Endometrial microvascular endothelial cells (primary cell): ENCODE data around the gene TMEM233. TPM values are rescaled to one million over a fixed set of nuclear protein-coding genes. Genes with fewer than 3 reads are reported as not detected.
"Not testable (repeated sequence)": the region's sequence is repeated elsewhere in the genome, so short reads cannot be mapped to it uniquely, and the experiment has no call there.

Source experiments
- in situ Hi-C: cut with HindIII; loops from 2 replicates; pipeline ENCODE4 v1.10.0; 2017; ENCODE audit warnings: low sequenced_read_pairs, low pct_unique_long_range_greater_than_20kb; ENCODE audit errors: inconsistent ontology term
- total RNA-seq: library from RNA; depleted of rRNA; stranded (reverse); fragments of >200 nt; gene quantifications from one replicate; pipeline ENCODE4 v1.2.3, GENCODE V29; 2015; ENCODE audit errors: inconsistent ontology term

TMEM233 gene
- total RNA-seq, 1 donor from 2014 or later, result 0.09 TPM

DNA sequence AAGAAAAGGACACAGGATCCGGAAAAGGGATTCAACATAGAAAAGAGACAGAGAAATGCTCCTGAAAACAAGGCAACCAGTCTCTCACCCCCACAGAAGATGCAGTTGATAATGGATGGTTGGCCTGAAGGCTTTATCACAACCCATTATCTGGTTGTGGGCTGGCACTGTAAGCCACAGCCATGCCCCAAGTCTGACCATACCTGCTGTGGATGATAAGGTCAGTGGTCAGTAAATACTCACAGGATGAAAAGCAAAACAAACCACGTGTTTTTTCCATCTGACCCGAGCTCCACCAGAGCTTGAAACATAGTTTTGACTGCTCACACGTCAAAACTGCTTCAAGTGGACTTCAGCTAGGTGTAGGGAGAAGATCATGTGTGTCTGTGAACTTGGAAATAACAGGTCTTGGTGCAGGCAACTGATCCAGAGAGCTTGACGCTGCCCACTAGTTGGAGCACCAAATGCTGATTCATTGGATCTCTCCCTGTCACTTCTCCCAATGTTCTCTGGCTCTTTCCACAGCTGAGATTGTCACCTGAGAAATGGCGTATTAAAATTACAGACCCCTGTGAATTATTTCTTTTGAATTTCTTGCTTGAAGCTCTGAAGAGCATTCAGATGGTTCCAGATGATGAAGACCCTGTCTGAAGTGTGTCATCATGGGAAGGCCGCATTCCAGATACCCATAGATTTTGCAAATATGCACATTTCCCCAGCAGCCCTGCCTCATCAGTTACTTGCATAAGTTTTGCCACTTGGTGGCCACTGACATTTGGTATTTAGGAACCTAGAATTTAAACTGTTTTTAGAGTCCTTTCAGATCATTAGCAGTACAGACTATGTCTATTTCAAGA, 8.5 kb downstream of the TMEM233 start:
- in situ Hi-C loops, result no loop called here

DNA sequence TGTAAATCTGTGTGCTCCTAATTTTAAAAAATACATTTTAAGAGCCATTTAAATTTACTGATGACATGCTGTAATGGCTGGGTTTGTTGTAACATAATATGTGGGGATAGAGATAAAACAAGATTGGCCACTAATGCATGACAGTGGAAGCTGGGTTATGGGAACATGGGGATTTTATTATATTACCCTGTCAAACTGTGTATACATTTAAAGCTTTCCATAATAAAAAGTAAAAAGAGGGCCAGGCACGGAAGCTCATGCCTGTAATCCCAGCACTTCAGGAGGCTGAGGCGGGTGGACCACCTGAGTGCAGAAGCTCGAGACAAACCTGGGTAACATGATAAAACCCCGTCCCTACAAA, 9.1 kb downstream of the TMEM233 start:
- in situ Hi-C loops, result no loop called here

DNA sequence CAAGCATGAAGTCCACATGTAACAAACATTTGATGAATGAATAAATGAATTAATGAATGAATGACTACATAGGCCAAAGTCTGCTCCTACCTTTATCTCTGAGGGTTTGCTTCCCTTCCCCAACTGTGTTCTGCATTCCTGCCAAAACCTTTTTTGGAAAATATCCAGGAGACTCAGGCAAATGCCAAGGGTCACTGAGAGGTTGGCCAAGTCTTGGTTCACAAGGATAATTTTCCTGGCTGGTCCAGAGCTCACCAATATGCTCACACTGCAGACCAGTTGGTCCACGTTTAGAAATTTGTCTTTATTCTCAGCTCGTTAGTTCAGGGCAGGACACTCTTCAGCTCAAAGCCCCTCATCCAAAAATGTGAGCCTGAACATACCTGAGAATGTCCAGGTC, 10.2 kb downstream of the TMEM233 start:
- in situ Hi-C loops, result no loop called here

DNA sequence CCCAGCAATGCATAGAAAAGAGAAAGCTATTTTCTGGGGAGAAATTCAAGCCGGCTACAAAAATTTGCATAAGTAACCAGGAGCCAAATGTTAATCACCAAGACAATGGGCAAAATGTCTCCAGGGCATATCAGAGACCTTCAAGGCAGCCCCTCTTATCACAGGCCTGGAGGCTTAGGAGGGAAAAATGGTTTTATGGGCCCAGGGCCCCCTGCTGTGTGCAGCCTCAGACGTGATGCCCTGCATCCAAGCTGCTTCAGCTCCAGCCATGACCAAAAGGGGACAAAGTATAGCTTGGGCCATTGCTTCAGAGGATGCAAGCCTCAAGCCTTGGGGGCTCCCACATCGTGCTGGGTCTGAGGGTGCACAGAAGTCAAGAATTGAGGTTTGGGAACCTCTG, 15.8 kb downstream of the TMEM233 start:
- in situ Hi-C loops, result no loop called here

DNA sequence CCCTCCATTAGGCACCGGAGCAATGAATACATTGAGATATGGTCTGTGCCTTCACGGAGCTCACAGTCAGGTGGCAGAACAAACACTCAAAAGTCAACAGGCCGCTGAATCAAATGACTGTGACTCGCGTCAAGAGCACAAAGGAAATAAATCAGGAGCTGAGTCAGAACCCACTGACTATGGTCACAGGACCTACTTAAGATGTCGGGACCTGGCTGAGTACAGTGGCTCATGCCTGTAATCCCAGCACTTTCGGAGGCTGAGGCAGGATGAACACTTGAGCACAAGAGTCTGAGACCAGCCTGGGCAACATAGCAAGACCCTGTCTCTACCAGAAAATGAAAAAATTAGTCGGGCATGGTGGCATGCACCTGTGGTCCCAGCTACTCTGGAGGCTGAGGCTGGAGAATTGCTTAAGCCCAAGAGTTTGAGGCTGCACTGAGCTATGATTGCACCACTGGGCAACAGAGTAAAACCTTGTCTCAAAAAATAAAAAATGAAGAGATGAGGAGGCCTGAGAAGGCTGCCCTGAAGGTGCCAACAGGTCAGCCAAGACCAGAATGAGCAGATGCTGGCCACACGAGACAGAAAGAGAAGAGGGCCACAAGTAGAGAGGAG, 19.9 kb downstream of the TMEM233 start:
- in situ Hi-C loops, result no loop called here

DNA sequence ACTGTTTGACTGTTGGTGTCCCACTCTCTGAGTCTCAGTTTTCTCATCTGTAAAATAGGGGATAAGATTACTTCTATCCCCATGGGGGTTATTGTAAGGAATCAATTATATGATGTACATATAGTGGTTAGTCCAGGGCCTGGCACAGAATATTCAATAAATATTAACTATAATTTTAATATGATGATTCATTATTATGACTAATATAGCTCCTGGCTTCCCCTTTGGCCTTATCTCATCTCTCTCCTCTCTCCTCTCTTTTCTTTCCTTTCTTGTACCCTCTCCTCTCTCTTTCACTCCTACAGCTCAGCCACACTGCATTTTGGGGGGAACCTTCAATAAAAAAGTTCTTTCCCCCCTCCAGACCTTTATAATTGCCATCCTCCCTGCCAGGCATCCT, 21.1 kb downstream of the TMEM233 start:
- in situ Hi-C loops, result no loop called here

DNA sequence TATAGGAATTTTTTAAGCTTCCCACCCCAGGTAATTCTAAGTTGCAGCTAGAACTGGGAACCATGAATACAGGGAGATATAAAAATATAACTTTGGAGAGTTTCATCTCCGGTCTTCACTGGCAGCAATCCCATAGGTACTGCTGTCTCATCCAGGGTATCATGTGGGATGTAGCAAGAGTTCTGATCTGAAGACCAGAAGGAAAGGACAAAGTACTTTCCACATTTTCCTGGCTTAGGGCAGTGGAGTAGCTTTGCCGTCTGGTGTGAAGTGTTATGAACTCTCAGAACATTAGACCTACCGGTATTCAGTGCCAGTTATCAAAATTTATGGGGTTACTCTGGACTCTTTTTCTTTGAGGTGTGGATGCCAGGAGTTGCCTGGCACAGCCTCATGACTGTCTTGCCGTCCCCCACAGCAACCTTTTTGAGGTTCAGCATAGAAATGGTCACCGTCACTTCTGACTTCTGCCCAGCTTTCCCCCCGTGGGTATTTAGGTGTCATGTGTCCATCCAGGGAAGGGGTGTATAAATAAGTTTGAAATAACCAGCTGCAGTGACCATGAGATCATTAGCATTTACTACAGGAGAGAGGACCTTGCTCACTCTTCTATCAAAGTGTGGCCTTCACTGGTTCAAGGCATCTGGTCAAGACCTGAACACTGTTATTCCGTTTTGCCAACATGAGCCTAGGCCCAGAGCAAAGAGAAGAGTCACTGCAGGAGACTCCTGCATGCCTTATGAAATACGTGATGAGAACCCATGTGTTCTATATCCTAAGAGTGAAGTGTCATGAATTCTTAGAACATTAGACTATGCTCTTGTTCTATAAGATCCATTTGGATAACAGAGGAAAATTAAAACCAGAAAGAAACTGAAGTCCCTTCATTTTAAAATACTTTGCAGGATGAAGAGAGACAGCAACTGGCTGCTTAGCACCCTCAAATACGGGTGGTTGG, 22.2 kb downstream of the TMEM233 start:
- in situ Hi-C loops, result no loop called here

DNA sequence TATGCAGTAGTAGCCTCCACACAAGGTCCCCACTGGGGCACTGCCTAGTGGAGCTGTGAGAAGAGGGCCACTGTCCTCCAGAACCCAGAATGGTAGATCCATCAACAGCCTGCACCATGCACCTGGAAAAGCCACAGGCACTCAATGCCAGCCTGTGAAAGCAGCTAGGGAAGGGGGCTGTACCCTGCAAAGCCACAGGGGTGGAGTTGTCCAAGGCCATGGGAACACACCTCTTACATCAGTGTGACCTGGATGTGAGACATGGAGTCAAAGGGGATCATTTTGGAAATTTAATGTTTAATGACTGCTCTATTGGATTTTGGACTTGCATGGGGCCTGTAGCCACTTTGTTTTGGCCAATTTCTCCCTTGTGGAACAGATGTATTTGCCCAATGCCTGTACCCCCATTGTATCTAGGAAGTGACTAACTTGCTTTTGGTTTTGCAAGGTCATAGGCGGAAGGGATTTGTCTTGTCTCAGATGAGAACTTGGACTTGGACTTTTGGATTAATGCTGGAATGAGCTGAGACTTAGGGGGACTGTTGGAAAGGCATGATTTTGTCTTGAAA, 24.8 kb downstream of the TMEM233 start:
- in situ Hi-C loops, result not testable (repeated sequence)

DNA sequence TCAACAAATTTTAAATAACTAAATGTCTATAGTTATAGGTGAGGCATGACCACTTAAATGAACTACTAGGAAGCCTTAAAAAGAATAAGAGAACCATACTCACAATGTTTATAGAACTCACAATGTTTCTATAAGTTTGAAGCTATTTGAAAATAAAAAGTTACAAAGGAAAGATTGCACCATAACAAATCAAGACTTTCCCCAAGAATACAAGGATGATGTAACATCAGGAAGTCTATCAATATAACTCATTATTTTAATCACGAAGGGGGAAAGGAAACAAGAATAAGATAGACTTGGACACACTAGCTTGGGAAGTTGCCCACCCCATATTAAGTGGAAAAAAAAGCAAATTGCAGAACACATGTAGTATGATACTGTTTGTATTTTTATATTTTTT, 26.9 kb downstream of the TMEM233 start:
- in situ Hi-C loops, result no loop called here

DNA sequence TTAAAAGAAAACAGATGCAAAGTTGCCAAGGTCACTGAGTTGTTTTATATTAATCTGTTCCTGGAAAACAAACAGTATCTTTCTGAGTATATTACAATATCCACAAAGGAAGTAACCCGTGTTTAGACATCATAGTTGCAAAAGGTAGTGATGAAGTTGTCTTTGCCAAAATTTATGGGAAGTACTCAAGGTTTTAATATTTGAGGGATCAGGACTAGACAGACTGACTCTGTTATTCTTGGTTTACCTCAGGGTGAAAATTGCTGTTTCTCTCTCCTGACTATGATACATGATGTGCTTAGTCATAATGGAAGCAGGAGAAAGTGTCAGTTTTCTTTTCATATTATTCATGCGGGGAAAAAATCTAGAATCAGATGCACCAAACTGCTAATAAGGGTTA, 28.3 kb downstream of the TMEM233 start:
- in situ Hi-C loops, result no loop called here

DNA sequence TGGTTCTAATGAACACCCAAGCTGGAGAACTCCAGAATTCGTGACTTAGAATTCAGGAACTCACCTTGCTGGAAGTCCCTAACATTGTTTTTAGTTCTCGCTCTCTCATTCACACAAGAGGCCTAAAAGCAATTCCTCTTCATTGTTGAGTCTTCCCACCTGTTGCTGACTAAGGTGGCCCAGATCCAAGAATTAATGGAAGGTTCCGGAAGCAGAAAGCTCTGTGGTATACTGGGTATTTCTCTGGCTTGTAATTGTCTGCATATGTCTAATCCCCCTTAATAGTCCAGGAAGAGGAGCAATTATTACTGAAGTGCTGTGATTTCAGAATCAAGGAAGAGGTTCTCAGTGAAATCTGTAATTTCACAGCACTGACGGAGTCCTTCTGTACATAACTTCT, 31.4 kb downstream of the TMEM233 start:
- in situ Hi-C loops, result no loop called here

DNA sequence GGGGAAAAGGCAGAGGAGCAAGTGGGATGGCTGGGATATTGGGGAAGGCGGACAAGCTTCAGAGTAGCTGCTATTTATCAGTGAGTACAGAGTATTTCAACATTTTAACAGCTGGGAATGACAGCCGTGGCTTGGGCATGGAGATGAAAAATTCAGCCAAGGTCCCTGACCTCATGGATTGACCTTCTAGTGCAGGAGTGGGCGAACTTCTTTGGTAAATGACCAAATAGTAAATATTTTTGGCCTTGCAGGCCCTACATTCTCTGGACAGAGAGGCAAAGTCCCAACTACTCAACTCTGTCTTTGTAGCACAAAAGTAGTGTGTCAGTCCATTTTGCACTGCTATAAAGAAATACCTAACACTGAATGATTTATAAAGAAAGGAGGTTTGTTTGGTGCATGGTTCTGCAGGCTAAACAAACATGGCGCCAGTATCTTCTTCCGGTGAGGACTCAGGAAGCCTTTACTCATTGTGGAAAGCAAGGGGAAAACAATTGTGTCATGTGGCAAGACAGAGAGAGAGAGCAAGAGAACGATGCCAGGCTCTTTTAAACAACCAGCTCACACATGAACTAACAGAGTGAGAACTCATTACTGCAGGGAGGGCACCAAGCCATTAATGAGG, 33.6 kb downstream of the TMEM233 start:
- in situ Hi-C loops, result no loop called here

DNA sequence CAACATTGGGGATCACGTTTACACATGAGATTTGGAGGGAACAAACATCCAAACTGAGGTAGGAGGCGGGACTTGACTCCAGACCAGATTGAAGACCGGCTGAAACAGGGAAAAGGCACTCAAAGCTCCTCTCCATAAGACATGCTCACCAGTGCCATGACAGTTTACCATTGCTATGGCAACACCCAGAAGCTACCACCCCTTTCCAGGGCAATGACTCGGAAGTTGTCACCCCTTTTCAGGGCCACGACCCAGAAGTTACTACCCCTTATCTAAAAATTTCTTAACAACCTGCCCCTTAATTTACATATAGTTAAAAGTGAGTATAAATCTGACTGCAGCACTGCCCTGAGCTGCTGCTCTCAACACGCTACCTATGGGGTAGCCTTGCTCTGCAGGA, 34.1 kb downstream of the TMEM233 start:
- in situ Hi-C loops, result no loop called here

DNA sequence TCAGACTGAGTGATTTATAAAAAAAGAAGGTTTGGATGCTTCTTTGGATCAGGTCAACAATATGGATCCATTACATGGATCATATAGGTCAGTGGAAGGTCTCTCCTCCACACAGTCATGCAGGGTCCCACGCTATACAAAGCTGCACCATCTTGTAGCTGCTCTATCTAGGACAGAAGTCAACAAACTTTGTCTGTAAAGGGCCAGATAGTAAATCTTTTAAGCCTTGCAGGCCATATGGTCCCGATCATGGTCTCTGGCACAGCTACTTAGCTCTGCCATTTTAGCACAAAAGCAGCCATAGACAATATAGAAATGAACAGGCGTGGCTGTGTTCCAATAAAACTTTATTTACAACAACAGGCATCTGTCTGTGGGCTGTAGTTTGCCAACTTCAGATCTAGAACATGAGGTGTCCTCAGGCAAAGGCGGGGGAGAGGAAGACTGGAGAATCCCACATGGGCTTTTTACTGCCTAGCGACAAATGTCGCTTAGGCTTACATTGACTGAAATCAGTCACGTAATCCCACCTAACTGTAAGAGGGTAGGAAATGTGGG, 36.7 kb downstream of the TMEM233 start:
- in situ Hi-C loops, result no loop called here

DNA sequence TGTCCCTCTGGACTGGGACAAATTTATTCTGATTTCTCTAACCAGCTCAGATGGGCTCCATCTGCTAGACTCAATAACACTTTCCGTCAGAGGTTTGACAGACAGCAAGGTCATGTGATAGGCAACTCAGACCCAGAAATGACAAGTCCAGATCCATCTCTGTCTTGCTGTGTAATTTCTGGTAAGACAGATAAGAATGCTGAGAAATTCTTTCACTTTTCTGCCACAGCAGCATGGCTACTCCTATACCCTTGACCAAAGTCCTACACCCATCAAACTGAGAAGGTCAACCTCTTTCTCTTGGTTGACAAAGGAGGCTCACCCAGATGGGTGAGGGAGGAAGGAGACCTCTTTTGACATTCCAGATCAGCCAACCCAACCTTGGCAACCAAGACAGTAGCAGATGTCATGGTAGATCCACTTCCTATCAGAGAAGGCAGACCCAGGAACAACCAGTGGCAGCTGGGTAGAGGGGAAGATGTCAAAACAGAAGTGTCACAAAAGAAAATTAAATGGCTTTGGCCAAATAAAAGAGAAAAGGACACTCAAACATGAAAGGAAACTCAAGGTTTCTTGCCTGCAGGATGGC, 37.5 kb downstream of the TMEM233 start:
- in situ Hi-C loops, result no loop called here

DNA sequence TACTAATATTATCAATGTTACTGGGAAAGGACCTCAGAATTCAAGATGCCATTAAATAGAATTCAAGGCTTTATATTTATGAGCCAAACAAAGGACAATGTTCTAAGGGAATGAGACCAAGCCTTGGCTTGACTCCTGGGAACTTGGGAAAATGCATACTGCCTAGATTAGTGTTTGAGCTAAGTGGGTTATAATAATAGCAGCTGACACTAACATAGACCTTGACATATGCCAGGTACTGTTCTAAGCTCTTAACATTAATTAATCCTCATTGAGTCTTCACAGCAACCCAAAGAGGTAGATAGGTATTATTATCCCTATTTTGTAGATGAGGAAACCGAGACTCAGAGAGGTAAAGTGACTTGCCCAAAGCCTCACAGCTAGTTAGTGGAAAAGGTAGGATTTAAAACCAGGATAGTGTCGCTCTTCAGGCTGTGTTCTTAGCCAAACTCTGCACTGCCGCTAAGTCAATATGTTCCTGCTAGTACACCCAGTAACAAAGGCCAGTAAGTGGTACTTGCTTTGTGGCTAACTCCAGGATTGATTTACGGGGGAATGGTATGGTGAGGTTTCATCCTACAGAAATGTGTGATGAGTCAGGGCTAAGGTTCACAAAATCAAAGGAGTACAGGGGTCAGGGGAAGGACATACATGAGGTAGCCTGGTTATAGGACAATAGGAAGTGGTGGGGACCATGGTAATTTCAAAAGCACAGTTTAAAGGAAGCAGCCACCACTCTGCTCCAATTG, 38.5 kb downstream of the TMEM233 start:
- in situ Hi-C loops, result no loop called here

DNA sequence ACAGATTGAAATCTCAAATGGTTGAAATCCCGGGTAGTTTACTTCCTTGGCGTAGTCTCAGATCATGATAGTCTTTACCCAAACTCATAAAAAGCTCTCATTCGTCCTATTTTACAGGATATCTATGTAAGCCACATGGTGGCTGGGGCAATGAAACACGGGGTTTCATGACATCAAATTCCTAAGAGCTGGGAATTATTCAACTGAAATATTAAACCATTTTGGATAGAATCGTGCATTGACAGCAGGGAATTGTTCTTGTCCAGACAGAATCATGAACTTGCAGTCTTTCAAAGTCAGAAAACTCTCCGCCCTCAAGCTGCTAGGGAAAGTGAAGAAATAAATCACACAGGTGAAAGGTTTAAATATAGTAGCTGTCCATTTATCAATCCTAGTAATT, 41.2 kb downstream of the TMEM233 start:
- in situ Hi-C loops, result no loop called here

DNA sequence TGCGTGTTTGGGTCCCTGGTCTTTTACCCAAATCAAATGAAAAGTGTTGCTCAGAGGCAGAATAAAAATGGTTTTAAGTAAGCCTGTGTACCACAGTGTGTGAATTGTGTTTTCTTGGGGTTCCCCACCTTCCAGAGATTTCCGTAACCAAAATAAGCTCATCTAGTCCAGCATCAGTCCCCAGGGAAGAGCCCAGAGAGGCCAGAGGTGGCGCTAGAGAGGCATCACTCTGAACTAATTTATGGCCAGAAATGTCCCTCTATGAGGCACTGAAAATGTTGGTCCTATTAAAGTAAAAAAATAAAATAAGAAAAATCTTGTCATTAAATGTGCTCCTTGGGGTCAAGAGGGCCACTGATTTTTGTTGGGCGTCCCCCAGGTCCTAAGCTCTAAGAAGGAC, 49.4 kb downstream of the TMEM233 start:
- in situ Hi-C loops, result no loop called here
